GM19351 (cell line): ENCODE data around the gene SLC38A7.
A peak's percentile ranks its signal among the peaks of the same experiment; 100 is the strongest.
"Not testable (repeated sequence)": the region's sequence is repeated elsewhere in the genome, so short reads cannot be mapped to it uniquely, and the experiment has no call there.

Experiments
- ATAC-seq: cut with Tn5 transposase; IDR thresholded peaks from one replicate; pipeline ENCODE4 v1.9.1; 2021; ENCODE audit warnings: mild to moderate bottlenecking, moderate library complexity; ENCODE audit not compliant: unreplicated experiment

SLC38A7 gene

DNA sequence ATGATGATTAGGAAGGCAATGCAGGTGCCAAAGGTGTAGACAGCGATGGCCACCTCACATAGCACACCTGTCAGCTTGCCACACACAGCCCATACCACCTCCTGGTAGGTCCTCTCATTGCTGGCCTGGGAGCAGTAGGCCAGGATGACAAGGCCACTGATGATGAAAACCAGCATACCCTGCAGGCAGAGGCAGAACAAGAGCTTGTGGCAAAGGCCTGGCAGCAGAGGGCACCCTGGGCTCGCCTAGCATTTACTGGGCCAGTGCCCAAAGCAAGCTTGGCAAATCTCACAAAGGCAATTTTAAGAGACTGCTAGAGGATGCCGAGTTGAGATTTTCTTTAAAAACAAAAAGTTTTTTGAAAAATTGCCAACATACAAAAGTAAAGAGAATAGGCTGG lies 5.9 kb downstream of the SLC38A7 start:
- ATAC-seq: no peak

DNA sequence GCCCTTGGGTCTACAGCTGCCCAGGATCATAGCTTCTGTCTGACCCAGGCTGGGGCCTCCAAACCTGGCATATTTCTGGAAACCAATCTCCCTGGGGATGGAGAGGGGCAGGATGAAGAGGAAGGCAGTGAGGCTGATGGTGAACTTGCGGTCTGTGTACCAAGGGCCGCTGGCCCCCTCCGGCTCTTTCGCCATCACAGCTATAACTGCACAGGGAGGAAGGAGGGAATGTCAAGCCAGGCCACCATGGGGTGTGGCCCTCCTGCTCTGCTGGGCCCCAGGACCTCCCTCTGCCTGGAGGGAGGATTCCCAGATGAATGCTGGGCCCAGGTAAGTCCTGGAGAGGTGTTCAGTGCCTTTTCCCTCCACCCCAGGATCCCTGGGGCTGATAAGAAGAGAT lies 6.3 kb downstream of the SLC38A7 start:
- no peak for ATAC-seq

DNA sequence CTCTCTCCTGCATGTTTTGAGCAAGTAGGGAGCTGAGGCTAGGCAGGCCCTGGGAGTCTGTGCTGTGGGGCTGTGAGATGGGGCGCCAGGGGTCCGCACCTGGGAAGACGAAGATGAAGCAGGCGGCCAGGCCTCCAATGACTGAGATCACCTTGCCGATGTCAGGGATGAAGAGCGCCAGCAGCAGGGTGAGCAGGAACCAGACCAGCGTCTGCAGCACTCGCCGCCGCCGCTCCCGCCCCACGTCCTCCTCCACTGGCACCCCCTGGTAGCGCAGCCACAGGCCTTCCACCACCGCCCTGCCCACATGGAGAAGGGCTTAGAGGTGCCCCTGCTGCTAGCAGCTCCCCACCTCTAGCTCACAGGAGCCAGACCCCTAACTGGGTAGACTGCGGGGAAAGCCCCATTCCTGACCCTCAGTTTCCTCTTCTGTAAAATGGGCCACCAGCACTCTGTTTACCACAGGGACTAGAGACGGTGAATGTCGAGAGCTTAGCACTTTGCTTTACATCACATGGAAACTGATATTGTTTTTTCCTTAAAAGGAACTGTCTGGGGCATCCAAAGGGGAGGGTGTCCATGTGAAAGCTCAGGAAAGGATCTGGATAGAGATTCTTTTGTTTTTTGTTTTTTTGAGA lies 13.5 kb downstream of the SLC38A7 start:
- no peak for ATAC-seq

DNA sequence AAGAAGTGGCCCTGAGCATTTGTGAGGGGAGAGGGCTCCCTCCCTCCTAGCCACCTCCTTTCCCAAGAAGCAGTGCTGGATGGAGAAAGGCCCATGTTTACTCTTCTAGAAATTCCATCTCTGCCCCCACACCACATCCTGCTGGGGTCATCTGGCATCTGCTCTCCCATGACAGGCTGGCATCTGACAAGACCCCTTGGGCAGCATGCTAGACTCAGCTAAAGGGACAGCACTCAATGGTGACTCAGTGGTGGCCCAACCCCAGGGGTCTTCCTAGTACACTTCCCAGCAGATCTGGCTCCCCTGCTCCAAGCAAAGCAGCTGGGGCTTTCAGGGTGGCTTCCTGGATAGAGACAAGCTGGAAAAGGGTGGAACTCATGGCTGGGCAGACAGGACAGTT lies 14.4 kb downstream of the SLC38A7 start:
- no peak for ATAC-seq

DNA sequence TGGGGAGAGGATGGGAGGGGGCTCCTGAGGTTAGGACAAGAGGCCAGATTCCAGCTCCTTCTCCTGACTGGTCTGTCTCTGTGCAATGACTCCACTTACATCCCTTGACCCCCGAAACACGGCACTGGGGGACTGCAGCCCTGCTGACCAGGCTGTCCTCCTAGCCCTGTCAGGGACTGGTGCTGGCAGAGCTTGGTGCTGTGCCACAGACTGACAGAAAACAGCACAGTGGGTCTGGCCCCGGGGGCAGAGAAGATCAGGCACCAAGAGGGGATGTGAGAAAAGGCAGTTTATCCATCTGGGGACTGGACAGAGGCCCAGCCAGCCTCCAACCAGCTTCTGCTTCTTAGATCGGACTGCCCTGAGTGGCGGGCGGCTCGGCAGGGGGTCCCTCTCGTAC lies 19.4 kb downstream of the SLC38A7 start:
- ATAC-seq: no peak

GRCh38 chr16:58661199-58661830 lies 23.3 kb downstream of the SLC38A7 start:
- ATAC-seq: peak; percentile 97

DNA sequence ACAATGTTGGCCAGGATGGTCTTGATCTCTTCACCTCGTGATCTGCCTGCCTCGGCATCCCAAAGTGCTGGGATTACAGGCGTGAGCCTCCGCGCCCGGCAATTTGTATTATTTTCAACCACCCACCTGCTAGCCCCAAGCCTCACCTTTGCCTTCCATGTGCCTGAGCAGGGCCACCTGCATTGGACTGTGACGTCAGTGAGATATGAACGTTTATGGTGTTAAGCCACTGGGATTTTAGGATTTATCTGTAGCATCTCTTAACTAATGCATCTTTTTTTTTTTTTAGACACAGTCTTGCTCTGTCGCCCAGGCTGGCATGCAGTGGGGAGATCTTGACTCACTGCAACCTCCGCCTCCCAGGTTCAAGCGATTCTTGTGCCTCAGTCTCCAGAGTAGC lies 24.7 kb downstream of the SLC38A7 start:
- ATAC-seq: not testable (repeated sequence)

- ATAC-seq: no peak
Measured at GRCh38 chr16:58658796-58659211, 25.8 kb downstream of the SLC38A7 start.

GRCh38 chr16:58656899-58657298 lies 27.7 kb downstream of the SLC38A7 start:
- ATAC-seq: no peak

DNA sequence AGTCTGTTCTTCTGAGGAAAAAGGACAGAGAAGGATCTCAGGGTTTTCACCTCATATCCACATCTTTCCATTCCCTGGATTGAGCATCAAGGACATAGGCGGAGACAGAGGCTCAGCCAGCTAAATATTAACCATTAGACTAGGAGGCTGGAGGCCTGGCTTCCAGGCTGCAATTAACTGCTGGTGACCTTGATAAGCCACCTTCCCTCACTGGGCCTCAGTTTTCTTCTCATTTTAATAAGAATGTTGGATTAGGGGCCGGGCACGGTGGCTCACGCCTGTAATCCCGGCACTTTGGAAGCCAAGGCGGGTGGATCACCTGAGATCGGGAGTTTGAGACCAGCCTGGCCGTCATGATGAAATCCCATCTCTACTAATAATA lies 29.4 kb downstream of the SLC38A7 start:
- no peak for ATAC-seq

- no peak for ATAC-seq
Measured at GRCh38 chr16:58654560-58655214, 29.9 kb downstream of the SLC38A7 start.

DNA sequence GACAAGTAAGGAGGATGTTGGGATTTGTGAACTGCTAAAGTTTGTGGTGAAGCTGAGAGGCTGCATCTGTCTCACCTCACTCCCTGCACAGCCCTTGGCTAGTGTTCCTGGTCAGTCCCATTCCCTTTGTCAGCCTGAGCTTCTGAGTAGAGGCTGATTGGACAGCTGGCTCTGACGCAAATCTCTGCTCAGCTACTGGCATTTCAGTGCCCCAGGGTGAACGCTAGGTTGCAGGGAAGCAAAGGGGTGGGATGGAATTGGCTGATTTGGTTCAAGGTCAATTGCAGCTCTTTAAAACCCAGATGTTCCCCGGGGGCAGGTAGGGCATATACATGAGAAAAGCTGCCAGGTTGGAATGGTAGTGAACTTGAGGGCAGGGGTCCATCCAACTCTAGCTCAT lies 31.8 kb downstream of the SLC38A7 start:
- no peak for ATAC-seq

DNA sequence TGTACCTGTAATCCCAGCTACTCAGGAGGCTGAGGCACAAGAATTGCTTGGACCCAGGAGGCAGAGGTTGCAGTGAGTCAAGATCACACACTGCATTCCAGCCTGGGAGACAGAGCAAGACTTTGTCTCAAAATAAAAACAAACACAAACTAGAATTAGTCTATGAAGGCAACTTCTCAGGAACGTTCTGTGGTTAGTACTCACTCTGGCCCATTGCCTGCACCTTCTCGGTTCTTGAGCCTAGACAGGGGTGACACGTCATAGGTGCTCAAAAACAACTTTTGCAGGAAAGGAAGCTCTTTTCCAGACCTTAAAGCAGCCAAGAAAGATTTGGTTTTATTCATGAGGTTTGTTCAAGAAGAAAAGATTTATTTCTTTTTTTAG lies 32.6 kb downstream of the SLC38A7 start:
- ATAC-seq: no peak

DNA sequence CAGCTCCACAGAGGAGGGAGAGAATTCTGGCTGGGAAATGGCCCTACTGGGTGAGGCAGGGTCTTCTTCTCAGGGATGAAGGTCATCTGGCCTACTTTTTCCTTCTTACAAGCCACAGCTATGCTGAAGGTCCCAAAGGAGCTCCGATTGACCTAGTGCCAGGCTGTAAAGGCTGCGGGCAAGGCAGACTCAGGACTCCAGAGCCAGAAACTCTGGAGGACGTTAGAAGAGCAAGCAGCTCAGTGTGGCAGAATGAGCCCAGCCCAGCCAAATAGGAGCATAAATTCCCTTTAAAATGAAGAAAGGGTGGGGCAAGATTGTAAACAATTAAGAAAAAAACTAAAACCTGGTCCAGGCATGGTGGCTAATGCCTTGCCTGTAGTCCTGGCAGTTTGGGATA lies 34.9 kb downstream of the SLC38A7 start:
- no peak for ATAC-seq

DNA sequence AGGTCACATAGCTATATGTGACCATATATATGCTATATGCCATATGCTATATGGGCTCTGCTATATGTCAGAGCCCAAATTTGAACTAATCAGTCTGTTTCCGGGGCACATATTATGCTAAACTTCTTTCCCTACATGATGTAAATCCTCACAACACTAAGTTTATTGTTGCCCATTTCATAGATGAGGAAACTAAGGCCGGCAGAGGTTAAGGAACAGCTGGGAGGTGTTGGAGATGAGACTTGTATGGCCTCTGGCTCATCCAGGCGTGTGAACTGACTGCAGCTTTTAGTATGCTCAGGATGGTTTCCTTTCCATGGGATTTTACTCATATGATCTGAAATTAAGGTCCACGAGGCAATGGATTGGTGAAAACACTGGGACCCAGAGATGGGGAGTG lies 37.5 kb downstream of the SLC38A7 start:
- ATAC-seq: no peak

GRCh38 chr16:58644765-58645487 lies 39.6 kb downstream of the SLC38A7 start:
- ATAC-seq: no peak

DNA sequence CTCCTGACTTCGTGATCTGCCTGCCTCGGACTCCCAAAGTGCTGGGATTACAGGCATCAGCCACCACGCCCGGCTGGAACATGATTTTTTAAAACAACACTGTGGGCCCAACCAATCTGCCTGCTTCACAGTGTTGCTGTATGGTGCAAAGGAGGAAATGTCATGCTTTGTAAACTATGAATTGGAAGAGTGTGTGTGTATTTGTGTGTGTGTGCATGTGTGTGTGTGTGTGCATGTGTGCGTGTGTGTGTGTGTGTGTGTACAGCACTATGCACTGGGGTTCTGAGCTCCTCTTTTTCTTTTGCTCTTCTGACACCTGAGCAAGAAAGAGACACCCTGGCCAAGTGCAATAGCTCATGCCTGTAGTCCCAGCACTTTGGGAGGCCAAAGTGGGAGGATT lies 40.5 kb downstream of the SLC38A7 start:
- ATAC-seq: no peak

DNA sequence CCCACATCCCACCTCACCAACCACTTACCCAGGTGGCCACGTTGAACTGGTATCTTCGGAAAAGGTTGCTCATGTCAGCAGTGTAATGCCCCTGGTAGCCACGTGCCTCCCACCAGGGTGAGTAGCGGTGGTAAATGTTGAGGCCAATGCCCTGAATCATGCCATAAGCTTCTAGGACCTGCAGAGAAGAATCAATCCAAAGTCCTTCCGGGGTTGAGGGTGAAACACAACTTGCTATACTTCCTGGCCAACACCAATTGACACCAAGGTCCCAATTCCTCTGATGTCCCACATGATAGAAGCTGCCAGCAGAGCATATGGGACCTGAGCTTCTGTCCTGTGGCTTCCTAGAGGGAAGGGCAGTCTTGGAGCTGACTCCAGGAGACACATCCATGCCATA lies 43.6 kb downstream of the SLC38A7 start:
- ATAC-seq: no peak

GRCh38 chr16:58639836-58640235 lies 44.7 kb downstream of the SLC38A7 start:
- ATAC-seq: no peak

GRCh38 chr16:58639230-58639629 lies 45.3 kb downstream of the SLC38A7 start:
- no peak for ATAC-seq

- ATAC-seq: no peak
Measured at GRCh38 chr16:58638148-58639036, 46.2 kb downstream of the SLC38A7 start.
